Naive B cell (primary cell): Measurements from ENCODE around the gene FBXO44. TPM values are rescaled to one million over a fixed set of nuclear protein-coding genes. Genes with fewer than 3 reads are reported as not detected.

ENCODE experiments used
- ATAC-seq, 2 donors: fragments of 150-1000 bp; cut with Tn5 transposase; 2 replicates each; pipeline ENCODE4 v1.10.0; 2021; ENCODE audit warnings: low read depth in 2 of 2, mild to moderate bottlenecking in 2 of 2, moderate library complexity in 2 of 2
- DNase-seq: peaks from one replicate; pipeline ENCODE4 v3.0.0; 2022
- H3K27ac Mint-ChIP-seq, 6 donors: one replicate each; pipeline ENCODE4 v1.8.0; 2020 to 2022; ENCODE audit warnings: mild to moderate bottlenecking in 6 of 6, mixed read lengths in 6 of 6, moderate library complexity in 5 of 6, inconsistent platforms in 2 of 6
- H3K27me3 Mint-ChIP-seq, 3 donors: one replicate each; pipeline ENCODE4 v1.8.0; 2021 to 2022; ENCODE audit warnings: mixed read lengths in 3 of 3, mild to moderate bottlenecking in 1 of 3
- H3K36me3 Mint-ChIP-seq, 2 donors: one replicate each; pipeline ENCODE4 v1.8.0; 2020 to 2022; ENCODE audit warnings: mixed read lengths in 2 of 2, inconsistent platforms in 1 of 2, mild to moderate bottlenecking in 1 of 2
- H3K4me1 Mint-ChIP-seq, 3 donors: one replicate each; pipeline ENCODE4 v1.8.0; 2020 to 2022; ENCODE audit warnings: mixed read lengths in 3 of 3, inconsistent platforms in 1 of 3, mild to moderate bottlenecking in 1 of 3, moderate library complexity in 1 of 3
- H3K4me3 Mint-ChIP-seq, 8 donors: one replicate each; pipeline ENCODE4 v1.8.0; 2020 to 2022; ENCODE audit warnings: mild to moderate bottlenecking in 8 of 8, mixed read lengths in 8 of 8, moderate library complexity in 8 of 8, inconsistent platforms in 2 of 8
- H3K9me3 Mint-ChIP-seq, 7 donors: one replicate each; pipeline ENCODE4 v1.8.0; 2020 to 2022; ENCODE audit warnings: mixed read lengths in 7 of 7, mild to moderate bottlenecking in 5 of 7, inconsistent platforms in 2 of 7, moderate library complexity in 1 of 7
- polyA plus RNA-seq, 6 donors: library from polyadenylated mRNA; unstranded; fragments of 300-500 nt; fragmentation: Illumina TruSeq; gene quantifications; one replicate each; pipeline ENCODE4 v1.2.3, GENCODE V29; 2021; ENCODE audit warnings: low read depth in 6 of 6

Gene FBXO44
- polyA plus RNA-seq, 6 donors from 2014 or later = 7.0 to 15.2 (median 11.2) TPM

DNA sequence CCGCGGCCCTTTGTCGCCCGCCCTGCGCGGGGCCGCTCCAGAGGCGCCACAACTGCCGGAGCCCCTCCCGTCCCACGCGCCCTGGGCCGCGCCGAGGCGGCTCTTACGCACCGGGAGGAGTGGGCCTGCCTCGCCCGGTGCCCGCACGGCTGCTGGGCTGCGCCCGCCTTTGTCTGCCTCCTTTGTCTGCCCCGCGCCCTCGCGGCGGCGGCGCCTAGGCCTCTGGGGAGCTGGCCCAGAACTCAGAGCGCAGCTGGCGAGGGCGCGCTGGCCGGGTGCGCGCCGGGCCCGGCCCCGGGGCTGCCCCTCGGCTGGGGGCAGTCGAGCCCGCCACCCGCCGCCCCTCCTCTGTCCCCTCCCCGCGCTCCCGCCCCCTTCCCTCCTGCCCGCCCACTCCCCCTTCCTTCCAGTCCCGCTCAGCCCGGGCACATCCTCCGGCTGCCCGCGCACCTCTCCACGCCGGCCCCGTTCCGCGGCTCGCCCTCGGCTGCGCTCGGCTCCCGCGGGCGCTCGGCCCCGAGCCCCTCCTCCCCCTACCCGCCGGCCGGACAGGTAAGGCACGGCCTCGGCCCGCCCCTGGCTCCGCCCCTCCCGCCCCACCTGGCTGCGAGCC, 36.7 kb downstream of the FBXO44 start, which contains the start of gene DRAXIN:
TSS of gene DRAXIN (plus strand) at position 409 of the 613 bp plus-strand sequence. CDS start 14,549 bp downstream, outside the sequence.
- Mint-ChIP-seq H3K4me1 (peaks cover 21 to 28% (median 21%) of the 10 kb centered on the region in 3 donors), H3K4me3 (peak within 1 kb of the TSS; percentile 69 to 92 (median 83)), H3K9me3 (no peaks in the 10 kb centered on the region), H3K27me3 (peaks cover 28 to 53% (median 50%) of the 10 kb centered on the region in 3 donors), H3K36me3 (no peaks in the 10 kb centered on the region), H3K27ac (peak within 1 kb of the TSS in 2 of 6 donors; percentile 33 to 70)
- ATAC-seq (peak; percentile 42 to 53), DNase-seq (no peak)

DNA sequence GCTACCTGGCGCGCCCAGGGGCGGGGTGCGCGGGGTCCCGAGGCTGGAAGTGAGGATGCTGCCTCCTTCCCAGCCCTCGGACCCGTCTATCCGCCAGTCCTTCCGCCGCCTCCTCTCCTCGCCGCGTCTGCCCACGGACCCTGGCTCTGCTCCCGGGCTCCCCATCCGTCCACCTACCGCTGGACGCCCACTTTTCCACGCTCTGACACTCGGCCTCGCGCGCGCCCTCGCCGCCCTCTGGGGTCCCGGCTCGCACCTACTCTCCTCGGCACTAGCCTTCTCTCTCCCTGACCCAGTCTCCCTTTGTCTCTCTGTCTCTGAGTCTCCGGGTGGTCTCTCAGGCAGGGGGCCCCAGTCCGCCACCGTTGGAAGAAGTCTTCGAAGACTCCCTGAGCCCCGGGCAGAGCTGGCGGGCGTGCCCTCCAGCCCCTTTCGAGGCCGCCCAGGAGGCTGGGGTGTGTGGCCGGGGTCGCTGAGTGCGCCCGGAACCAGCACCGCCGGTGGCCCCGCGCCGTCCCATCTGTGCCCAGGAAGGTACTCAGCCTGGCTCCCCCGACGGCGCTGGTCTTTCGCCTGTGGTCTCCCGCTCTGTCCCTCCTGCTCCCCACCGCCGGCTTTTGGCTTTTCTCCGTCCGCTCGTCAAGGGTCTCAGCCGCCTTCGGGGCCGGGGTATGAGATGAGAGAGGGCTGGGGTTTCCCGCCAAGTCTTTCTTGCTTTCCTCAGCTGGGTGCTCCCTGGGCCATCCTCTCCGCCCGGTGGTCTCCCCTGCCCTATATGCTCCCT, 37.4 kb downstream of the FBXO44 start:
- Mint-ChIP-seq H3K4me1 (peaks cover 21 to 28% (median 21%) of the 10 kb centered on the region in 3 donors), H3K4me3 (peak overlapping the region; percentile 69 to 86 (median 83)), H3K9me3 (no peaks in the 10 kb centered on the region), H3K27me3 (peaks cover 28 to 53% (median 50%) of the 10 kb centered on the region in 3 donors), H3K27ac (peak overlapping the region in 1 of 6 donors; percentile 70), H3K36me3 (no peaks in the 10 kb centered on the region)
- ATAC-seq = no peak
- DNase-seq = no peak

DNA sequence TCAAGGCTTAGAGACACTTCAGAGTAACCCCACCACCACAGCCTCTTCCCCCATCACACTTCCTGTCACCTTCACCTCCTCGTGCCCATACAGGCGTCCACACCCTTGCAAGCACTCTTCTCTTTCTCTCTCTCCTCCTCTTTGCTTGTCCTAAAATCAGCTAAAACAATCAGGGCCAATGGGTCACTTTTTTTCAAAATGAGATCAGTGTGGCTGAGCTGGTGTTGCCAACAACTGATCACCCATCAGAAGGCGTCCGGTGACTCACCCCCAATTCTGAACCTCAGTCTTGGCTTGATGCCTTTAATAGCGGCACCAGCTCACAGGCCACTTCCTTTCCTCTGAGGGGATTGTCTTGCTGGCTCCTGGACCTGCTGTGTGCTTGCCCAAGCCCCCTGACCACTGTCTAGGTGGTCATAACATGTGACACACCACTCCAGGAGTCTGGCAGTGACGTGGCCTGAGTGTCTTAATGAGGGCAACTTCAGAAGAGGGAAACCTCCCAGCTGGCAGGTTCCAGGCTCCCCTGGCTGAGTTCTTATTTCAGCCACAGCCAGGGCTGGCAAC, 38.4 kb downstream of the FBXO44 start:
- peaks cover 21 to 28% (median 21%) of the 10 kb centered on the region in 3 donors for H3K4me1 Mint-ChIP-seq

DNA sequence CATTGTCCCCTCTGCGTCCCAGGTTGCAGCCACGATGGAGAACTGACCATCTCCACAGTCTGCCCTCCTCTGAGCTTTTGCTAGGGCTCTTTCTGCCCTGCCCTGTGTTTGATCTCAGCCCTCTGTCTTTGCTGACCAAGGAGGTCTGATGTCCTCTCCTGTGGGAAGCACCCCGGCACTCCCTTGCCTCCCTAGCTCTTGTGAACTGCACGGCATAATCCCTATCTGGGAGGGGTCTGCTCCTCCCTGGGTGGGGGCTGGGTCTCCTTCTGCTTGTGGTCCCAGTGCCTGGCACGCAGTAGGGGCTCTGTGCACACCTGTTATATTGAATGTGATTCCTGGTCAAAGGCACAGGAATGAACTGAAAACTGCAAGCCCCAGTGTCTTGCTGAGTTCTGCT, 39.2 kb downstream of the FBXO44 start:
- H3K4me1 Mint-ChIP-seq = peaks cover 21 to 28% (median 21%) of the 10 kb centered on the region in 3 donors
- H3K27ac Mint-ChIP-seq = no peak overlapping the region
- H3K9me3 Mint-ChIP-seq = no peaks in the 10 kb centered on the region
- peak overlapping the region in 5 of 8 donors; percentile 21 to 77 (median 35) for H3K4me3 Mint-ChIP-seq
- no peak for ATAC-seq
- H3K27me3 Mint-ChIP-seq = peaks cover 29 to 45% (median 43%) of the 10 kb centered on the region in 3 donors
- no peaks in the 10 kb centered on the region for H3K36me3 Mint-ChIP-seq
- DNase-seq = no peak

More for the DNA sequence above, 38.4 kb downstream of the FBXO44 start:
- Mint-ChIP-seq H3K27ac (no peak overlapping the region), H3K9me3 (no peaks in the 10 kb centered on the region), H3K36me3 (no peaks in the 10 kb centered on the region), H3K27me3 (peaks cover 28 to 53% (median 44%) of the 10 kb centered on the region in 3 donors), H3K4me3 (peak overlapping the region in 6 of 8 donors; percentile 42 to 86 (median 78))
- ATAC-seq (no peak), DNase-seq (no peak)

DNA sequence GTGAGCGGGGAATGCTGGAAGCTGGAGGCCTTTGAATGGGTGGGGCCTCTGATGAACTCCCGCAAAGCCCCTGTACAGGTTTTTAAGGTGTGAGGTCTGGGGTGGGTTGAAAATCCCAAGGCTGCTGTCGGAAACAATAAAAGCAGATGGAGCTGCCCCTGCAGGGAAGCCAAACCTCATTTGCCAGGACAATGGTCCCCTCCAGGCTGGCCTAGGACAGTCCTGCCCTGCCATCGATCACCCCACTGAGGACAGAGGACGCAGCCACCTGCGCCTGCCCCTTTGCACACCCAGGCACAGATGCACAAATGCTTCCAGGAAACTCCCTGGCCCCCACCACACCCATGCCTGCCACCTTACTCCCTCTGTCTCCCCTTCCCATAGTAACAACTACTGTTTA, 41.2 kb downstream of the FBXO44 start:
- no peaks in the 10 kb centered on the region for H3K36me3 Mint-ChIP-seq
- H3K27ac Mint-ChIP-seq = no peak overlapping the region
- no peak for DNase-seq
- ATAC-seq = no peak
- peaks cover 12 to 16% (median 14%) of the 10 kb centered on the region in 3 donors for H3K4me1 Mint-ChIP-seq
- no peak overlapping the region for H3K4me3 Mint-ChIP-seq
- no peaks in the 10 kb centered on the region for H3K9me3 Mint-ChIP-seq
- peaks cover 20 to 29% (median 28%) of the 10 kb centered on the region in 3 donors for H3K27me3 Mint-ChIP-seq

DNA sequence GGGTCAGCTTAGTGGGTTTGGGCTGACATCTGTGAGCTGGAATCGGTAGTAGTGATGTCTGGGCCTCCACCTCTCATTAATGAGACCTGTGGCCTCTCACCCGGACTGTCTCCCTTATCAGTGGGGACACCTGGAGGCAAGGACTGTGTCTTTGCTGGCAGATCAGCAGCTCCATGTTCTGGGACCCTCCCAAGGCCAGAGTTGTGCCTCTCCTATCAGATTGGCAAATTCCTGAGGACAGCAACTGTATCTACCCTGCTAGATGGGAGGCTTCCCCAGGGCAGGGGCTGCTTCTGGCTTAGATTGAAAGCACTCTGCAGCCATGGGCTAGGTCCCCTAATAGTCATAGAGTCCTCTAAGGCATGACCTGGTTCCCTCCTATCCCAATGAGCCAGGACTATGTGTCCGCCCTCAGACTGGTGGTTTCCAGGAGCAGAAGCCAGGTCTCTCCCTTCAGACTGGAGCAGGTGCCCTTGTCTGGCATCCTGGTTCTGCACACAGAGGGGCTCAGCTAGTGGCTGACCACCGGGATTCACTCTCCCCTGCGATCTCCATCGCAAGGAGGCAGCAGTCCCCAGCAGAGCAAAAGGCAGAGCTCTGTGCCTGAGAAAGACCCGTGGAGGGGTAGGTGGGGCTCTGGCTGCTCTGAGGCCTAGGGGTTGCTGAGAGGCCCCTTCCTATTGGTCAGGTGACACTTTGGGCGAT, 42.7 kb downstream of the FBXO44 start:
- DNase-seq (no peak), ATAC-seq (no peak)
- Mint-ChIP-seq H3K4me1 (peaks cover 9 to 10% (median 9%) of the 10 kb centered on the region in 3 donors), H3K4me3 (no peak overlapping the region), H3K27me3 (peaks cover 19 to 21% (median 20%) of the 10 kb centered on the region in 3 donors), H3K36me3 (no peaks in the 10 kb centered on the region), H3K27ac (peak overlapping the region in 1 of 6 donors; percentile 44), H3K9me3 (no peaks in the 10 kb centered on the region)

DNA sequence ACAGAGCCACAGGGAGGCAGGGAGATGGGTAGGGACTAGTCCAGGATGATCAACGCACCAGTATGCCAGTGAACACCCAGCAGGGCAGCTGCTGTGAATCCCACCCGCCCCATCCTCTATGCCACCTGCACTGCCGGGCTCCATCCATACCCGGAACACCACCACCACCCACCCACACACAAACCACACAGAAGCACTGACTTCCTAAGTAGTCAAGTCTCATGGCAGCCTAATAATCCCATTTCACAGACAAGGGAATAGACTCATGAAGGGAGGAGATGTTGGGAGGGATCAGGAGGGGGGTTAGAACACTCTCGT, 43.2 kb downstream of the FBXO44 start:
- no peak for ATAC-seq
- H3K27me3 Mint-ChIP-seq = peaks cover 14 to 16% (median 15%) of the 10 kb centered on the region in 3 donors
- H3K27ac Mint-ChIP-seq = peak overlapping the region in 1 of 6 donors; percentile 44
- DNase-seq = no peak
- H3K4me1 Mint-ChIP-seq = peaks cover 3 to 4% (median 4%) of the 10 kb centered on the region in 3 donors
- H3K36me3 Mint-ChIP-seq = no peaks in the 10 kb centered on the region
- no peaks in the 10 kb centered on the region for H3K9me3 Mint-ChIP-seq
- H3K4me3 Mint-ChIP-seq = no peak overlapping the region

DNA sequence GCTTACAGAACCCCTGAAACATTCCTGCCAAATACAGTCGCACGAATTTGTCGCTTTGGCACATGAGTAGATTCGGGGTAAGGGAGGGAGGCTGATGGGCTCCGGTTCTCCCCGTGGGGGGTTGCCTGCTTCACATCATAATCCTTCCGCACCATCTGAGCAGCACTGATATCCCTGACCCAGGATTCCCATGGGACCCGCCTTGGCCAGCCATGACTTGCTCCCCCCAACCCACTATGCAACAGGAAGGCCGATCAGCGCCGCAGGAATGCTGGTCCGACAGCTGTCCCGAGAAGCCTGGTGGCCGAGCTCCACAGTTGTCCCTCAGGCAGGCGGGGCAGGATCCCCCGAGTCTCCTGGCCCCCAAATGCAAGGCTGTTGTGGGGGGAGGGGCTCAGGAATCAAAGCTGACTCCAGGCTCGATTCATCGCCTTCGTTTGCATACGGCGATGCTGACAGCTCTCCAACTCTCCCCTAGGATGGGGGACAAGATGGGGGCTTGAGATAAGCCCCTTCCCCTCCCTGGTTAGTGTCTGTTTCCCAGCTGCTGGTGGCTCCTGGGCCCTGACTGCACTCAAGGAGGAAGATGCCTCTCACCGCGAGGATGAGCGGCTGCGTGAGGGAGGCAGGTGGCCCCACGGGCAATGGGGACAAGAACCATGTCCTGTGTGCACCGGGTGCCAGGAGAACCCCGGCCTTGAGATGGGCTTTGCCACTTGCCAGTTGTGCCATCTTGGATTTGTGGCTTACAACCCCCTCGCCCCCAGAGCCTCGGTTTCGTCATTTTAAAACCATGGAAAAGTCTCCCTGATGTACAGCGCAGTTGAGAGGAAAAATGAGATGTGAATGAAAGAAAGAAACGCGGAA, 46.2 kb downstream of the FBXO44 start:
- Mint-ChIP-seq H3K9me3 (no peaks in the 10 kb centered on the region), H3K27me3 (peaks cover 5 to 20% (median 8%) of the 10 kb centered on the region in 3 donors), H3K4me3 (no peak overlapping the region), H3K4me1 (peaks cover 0 to 3% (median 0%) of the 10 kb centered on the region in 3 donors), H3K36me3 (no peaks in the 10 kb centered on the region), H3K27ac (no peak overlapping the region)
- no peak for DNase-seq
- ATAC-seq = no peak

DNA sequence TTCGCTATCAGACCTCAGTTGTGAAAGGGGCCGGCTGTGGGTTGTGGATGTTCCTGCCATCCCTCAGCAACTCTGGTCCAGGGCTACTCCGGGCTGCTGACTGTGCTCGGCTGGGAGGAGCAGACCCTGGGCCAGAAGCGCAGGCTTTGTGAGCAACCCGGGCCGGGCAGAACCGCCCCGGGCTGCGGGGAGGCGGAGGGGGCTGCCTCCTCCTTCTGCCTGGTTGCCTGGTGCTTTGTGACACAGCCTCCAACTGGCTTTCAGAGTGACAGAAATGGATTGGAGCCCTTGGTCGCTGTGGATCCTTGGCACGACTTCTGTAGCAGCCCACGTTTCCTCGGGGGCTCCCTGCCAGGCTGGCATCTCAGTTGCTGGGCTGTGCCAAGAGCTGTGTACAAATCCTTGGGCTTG, 46.9 kb downstream of the FBXO44 start:
- Mint-ChIP-seq H3K36me3 (no peaks in the 10 kb centered on the region), H3K27me3 (peaks cover 5 to 20% (median 8%) of the 10 kb centered on the region in 3 donors), H3K4me3 (no peak overlapping the region), H3K27ac (no peak overlapping the region), H3K4me1 (peaks cover 0 to 3% (median 0%) of the 10 kb centered on the region in 3 donors), H3K9me3 (no peaks in the 10 kb centered on the region)
- ATAC-seq (no peak), DNase-seq (no peak)

DNA sequence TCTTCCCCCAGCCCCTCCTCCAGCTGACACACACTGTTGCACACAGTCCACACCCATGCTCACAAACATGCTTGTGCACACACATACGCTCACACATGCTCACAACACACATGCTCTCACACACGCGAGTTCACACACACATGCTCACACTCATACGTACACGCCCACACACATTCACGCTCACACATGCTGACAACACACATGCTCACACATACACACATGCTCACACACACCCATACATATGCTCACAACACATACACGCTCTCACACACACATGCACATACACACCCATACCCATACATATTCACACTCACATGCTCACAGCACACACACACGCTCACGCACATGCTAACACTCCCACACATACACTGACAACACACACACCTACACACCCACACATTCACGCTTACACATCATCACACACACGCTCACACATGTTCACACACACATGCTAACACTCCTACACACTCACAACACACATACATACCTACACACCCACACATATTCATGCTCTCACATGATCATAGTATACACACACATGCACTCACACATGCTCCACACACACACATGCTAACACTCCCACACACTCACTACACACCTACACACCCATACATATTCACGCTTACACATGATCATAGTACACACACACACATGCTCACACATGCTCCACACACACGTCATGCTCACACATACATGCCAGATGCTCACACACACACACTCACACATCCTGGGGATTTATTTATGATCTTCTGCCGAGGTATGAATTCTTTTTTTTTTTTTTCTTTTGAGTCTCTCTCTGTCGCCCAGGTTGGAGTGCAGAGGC, 47.5 kb downstream of the FBXO44 start:
- no peak for DNase-seq
- Mint-ChIP-seq H3K4me1 (peaks cover 0 to 3% (median under 1%) of the 10 kb centered on the region in 3 donors), H3K36me3 (no peaks in the 10 kb centered on the region), H3K9me3 (no peaks in the 10 kb centered on the region), H3K27ac (no peak overlapping the region), H3K27me3 (peaks cover 5 to 20% (median 8%) of the 10 kb centered on the region in 3 donors), H3K4me3 (no peak overlapping the region)
- no peak for ATAC-seq

DNA sequence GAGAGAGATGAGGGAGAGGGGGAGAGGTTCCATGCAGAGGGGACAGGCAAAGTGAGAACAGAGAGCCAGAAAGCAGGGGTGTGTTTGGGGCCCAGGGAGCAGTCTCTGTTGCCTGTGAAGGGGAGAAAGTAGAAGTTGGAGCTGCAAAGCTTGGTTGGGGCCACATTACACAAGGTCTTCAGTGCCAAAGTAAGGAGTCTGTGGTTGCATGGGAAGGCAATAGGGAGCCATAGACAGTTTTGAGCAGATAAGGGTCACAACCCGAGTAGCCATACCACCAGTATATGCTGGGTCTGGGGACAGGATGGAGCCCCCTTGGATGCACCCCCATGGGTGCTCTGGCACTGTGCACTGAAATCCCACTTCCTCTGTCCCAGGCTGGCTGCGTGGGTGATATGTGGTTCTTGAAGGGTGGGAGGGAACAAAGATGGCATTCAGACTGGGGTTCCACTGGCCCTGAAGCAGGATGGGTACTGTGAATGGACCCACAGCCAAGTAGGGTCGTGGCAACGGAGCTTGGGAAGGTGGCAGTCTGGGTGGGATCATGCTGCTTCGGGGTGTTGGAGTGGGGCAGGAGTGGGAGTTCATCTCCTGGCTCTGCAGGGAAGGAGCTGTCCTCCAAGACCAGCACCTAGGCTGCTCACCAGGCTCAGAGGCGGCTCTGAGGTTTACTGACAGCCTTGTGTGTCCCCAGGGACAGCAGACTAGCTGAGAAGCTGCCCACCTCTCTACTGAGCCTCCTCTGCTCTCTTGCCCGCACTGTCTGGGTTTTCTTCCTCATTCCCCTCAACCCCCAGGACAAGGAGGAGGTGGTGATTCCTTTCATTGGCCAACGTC, 48.9 kb downstream of the FBXO44 start:
- no peak for DNase-seq
- Mint-ChIP-seq H3K4me1 (peaks cover 0 to 8% (median 3%) of the 10 kb centered on the region in 3 donors), H3K27me3 (peaks cover 5 to 20% (median 9%) of the 10 kb centered on the region in 3 donors), H3K4me3 (peak overlapping the region in 1 of 8 donors; percentile 69), H3K9me3 (no peaks in the 10 kb centered on the region), H3K27ac (no peak overlapping the region), H3K36me3 (no peaks in the 10 kb centered on the region)
- ATAC-seq = no peak
